Psoas muscle (tissue), 8 donors: ENCODE results near the gene POTEH. TPM values are rescaled to one million over a fixed set of nuclear protein-coding genes. Genes with fewer than 3 reads are reported as not detected.
A peak's percentile ranks its signal among the peaks of the same experiment; 100 is the strongest.
"Not testable (repeated sequence)": the region's sequence is repeated elsewhere in the genome, so short reads cannot be mapped to it uniquely, and the experiment has no call there.

Experiments used
- ATAC-seq, 4 donors: fragments of 200-7000 bp; cut with Tn5 transposase; one replicate each; pipeline ENCODE4 v1.9.1; 2020; ENCODE audit warnings: moderate library complexity in 3 of 4, mild to moderate bottlenecking in 2 of 4
- DNase-seq, 2 donors: peaks; one replicate each; pipeline ENCODE4 v3.0.0-alpha.2; 2020
- H3K27ac ChIP-seq: fragments of 200-600 bp; one replicate; pipeline ENCODE4 v1.8.0; 2022
- H3K27me3 ChIP-seq, 3 donors: fragments of 200-600 bp in 1 of 3; one replicate each; pipeline versions ENCODE4 v1.6.1 to v1.8.0; 2013 to 2022; ENCODE audit warnings: low read length in 2 of 3, mild to moderate bottlenecking in 2 of 3, moderate library complexity in 1 of 3; ENCODE audit not compliant: insufficient read depth in 3 of 3
- H3K36me3 ChIP-seq, 2 donors: fragments of 200-600 bp in 1 of 2; one replicate each; pipeline versions ENCODE4 v1.6.1 to v1.8.0; 2013 to 2022; ENCODE audit warnings: low read depth in 1 of 2, mild to moderate bottlenecking in 1 of 2, moderate library complexity in 1 of 2; ENCODE audit not compliant: insufficient read depth in 1 of 2
- H3K4me1 ChIP-seq: fragments of 200-600 bp; one replicate; pipeline ENCODE4 v1.8.0; 2022
- H3K4me3 ChIP-seq: fragments of 200-600 bp; one replicate; pipeline ENCODE4 v1.8.0; 2022; ENCODE audit warnings: mild to moderate bottlenecking
- H3K9me3 ChIP-seq: fragments of 200-600 bp; one replicate; pipeline ENCODE4 v1.8.0; 2022
- WGBS, 3 donors: extraction: QIAGEN DNeasy Blood & Tissue Kit; methylation state at CpG; one replicate each; pipeline versions ENCODE4 v1.1.6 to v1.1.7; 2013; 5-methylcytosine and 5-hydroxymethylcytosine counted together
- intact Hi-C, 2 donors: fragments of 100-400 bp; cut with DNase I; formaldehyde crosslinking; loops; one replicate each; pipeline versions ENCODE4 v1.11.0 to v1.14.2; 2022
- polyA plus RNA-seq, 3 donors: library from polyadenylated mRNA; stranded (reverse); fragments of 200-250 nt; gene quantifications; one replicate each; pipeline ENCODE4 v1.2.3, GENCODE V29; 2013
- total RNA-seq, 4 donors: library from RNA; stranded (reverse); fragmentation: NEBNext Ultra II Directional in 2 of 4; extraction: Animal tissue kit (Norgen Biotek cat#: 25700) in 2 of 4; gene quantifications; one replicate each; pipeline versions ENCODE4 v1.2.1 to v1.2.4, GENCODE V29; 2021 to 2023
- donor health status: healthy with polysubstance abuse.
- donor health status: DM: no; HTN: no; CAD: no; lungs with moderate emphysema.
- donor health status: Bipolar disorder and iron deficiency.
- donor health status: healthy.
- donor health status: DM: yes; HTN: yes; CAD: no.
- donor health status: DM: no; HTN: no; CAD: no.
- donor health status: DM: no; HTN: no; CAD: no.
- donor health status: DM: yes; HTN: yes; CAD: no.

The POTEH gene
- total and polyA plus RNA-seq, 7 donors: not detected

GRCh38 chr22:15738157-15738908 lies 48.5 kb downstream of the POTEH start:
- WGBS, 3 donors: 79 to 82% (median 81%) methylated on average over 4 to 5 of the region's 10 CpGs
- not testable (repeated sequence) for ATAC-seq, DNase-seq

GRCh38 chr22:15738909-15739391 lies 49.1 kb downstream of the POTEH start:
- WGBS, 3 donors: 84 to 92% (median 87%) methylated on average over 2 to 3 of the region's 6 CpGs
- ATAC-seq, H3K9me3 ChIP-seq, H3K4me3 ChIP-seq, H3K27ac ChIP-seq, DNase-seq, intact Hi-C loops, H3K27me3 ChIP-seq, H3K36me3 ChIP-seq, H3K4me1 ChIP-seq: not testable (repeated sequence)

More at GRCh38 chr22:15738157-15738908, 48.5 kb downstream of the POTEH start:
- H3K27me3 ChIP-seq, H3K36me3 ChIP-seq, H3K4me3 ChIP-seq, intact Hi-C loops, H3K4me1 ChIP-seq, H3K9me3 ChIP-seq, H3K27ac ChIP-seq: not testable (repeated sequence)

- H3K9me3 ChIP-seq, H3K27me3 ChIP-seq, H3K4me3 ChIP-seq, H3K4me1 ChIP-seq, intact Hi-C loops, H3K27ac ChIP-seq, H3K36me3 ChIP-seq: not testable (repeated sequence)
- ATAC-seq (peak in 1 of 4 donors; percentile 27), DNase-seq (peak in 1 of 2 donors; percentile 42)
- WGBS, 3 donors: 78 to 82% (median 82%) methylated on average over 12 to 13 of the region's 16 CpGs
Observed at GRCh38 chr22:15747636-15748323, 58.0 kb downstream of the POTEH start.

- H3K9me3 ChIP-seq, intact Hi-C loops, H3K27ac ChIP-seq, ATAC-seq, H3K4me3 ChIP-seq, H3K4me1 ChIP-seq, H3K27me3 ChIP-seq, H3K36me3 ChIP-seq: not testable (repeated sequence)
- 71 to 72% (median 72%) methylated on average over 28 to 34 of the region's 41 CpGs for WGBS, 3 donors
- peak in 1 of 2 donors; percentile 49 for DNase-seq
Observed at GRCh38 chr22:15749181-15749970, 59.5 kb downstream of the POTEH start.

- ATAC-seq, DNase-seq, H3K4me3 ChIP-seq, H3K27me3 ChIP-seq, H3K4me1 ChIP-seq, H3K9me3 ChIP-seq, H3K27ac ChIP-seq, intact Hi-C loops, H3K36me3 ChIP-seq: not testable (repeated sequence)
- 82 to 92% (median 89%) methylated on average over 10 to 13 of the region's 28 CpGs for WGBS, 3 donors
Observed at GRCh38 chr22:15759443-15760097, 69.7 kb downstream of the POTEH start.

GRCh38 chr22:15760388-15761150 lies 70.7 kb downstream of the POTEH start:
- H3K27ac ChIP-seq, H3K9me3 ChIP-seq, ATAC-seq, H3K36me3 ChIP-seq, H3K27me3 ChIP-seq, intact Hi-C loops, H3K4me3 ChIP-seq, DNase-seq, H3K4me1 ChIP-seq: not testable (repeated sequence)
- WGBS, 3 donors: 89 to 96% (median 91%) methylated on average over 13 to 16 of the region's 44 CpGs

GRCh38 chr22:15761151-15761777 lies 71.4 kb downstream of the POTEH start:
- intact Hi-C loops, H3K36me3 ChIP-seq, H3K27me3 ChIP-seq, H3K4me1 ChIP-seq, H3K4me3 ChIP-seq, H3K27ac ChIP-seq, H3K9me3 ChIP-seq: not testable (repeated sequence)
- peak; percentile 11 to 58 for DNase-seq
- peak in 2 of 4 donors; percentile 33 to 36 for ATAC-seq
- 87 to 88% (median 88%) methylated on average over 17 to 25 of the region's 30 CpGs for WGBS, 3 donors

- H3K27me3 ChIP-seq, H3K4me1 ChIP-seq, intact Hi-C loops, H3K27ac ChIP-seq, H3K36me3 ChIP-seq, H3K4me3 ChIP-seq, DNase-seq, H3K9me3 ChIP-seq, ATAC-seq: not testable (repeated sequence)
- no CpG with 5 or more reads among the region's 1 CpG for WGBS, 3 donors
Observed at GRCh38 chr22:15763559-15763958, 73.7 kb downstream of the POTEH start.
